NCI-H82 treated with DMSO at 0.1 percent for 48 hours (cell line): ENCODE results near the gene COL19A1.
"Not testable (repeated sequence)": the region's sequence is repeated elsewhere in the genome, so short reads cannot be mapped to it uniquely, and the experiment has no call there.

Experiments
- DNase-seq: peaks from one replicate; lab custom pipeline; 2025; ENCODE audit not compliant: unreplicated experiment; lab: John Stamatoyannopoulos, UW

The COL19A1 gene

DNA sequence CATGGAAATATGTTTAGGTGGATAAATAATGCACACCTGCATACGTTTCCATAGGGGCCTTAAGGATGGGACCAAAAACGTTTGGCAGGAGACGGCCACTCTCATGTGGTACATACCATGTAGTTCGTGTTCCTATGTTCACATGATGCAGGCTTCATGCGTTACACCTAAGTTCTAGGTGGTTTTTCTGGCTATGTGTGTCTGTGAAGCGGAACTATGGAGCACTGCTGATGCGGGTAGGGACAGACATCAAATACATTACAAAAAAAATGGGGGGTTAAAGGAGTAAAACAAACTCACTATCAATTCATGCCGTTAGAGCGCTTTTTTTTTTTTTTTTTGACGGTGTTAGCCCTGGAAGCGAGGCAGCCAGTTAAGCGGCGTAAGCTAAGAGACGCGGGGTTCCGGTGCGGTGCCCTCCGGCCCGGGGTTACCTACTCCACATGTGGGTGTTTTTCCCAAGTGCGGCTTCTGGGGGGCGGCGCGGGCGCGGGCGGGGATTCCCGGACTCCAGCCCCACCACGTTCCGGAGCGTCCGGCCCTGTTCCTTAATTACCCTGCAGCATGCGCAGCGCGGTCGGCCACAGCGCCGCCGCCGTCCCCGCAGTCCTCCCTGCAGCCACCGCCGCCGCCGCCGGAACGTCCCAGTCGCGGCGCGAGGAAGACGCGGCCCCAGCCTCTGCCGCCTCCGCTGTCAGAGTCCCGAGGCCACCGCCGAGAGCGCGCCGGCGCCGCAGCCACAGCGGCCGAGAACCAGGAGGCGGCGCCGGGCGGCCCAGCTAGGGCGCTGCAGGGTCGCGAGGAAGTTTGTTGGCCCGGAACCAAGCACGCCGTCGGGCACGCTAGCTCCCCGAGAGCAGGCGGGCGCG, 648 bp downstream of the COL19A1 start:
- no peak for DNase-seq

DNA sequence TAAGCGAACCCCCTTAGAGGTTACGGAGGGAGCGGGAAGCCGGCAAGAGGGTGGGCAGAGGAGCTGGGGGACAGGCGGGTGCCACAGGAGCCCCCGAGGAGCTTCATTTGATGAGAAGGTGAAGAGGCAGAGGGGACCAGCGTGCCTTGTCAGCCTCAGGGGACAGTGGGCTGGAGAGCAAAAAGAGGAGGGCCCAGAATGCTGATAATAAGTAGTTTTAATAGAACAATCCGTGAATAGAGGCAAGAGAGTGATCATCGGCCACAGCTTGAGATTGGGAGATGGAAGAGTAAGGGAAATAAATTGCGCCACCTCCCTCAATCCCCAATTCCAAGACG, 1.3 kb downstream of the COL19A1 start:
- DNase-seq, result peak; percentile 32

DNA sequence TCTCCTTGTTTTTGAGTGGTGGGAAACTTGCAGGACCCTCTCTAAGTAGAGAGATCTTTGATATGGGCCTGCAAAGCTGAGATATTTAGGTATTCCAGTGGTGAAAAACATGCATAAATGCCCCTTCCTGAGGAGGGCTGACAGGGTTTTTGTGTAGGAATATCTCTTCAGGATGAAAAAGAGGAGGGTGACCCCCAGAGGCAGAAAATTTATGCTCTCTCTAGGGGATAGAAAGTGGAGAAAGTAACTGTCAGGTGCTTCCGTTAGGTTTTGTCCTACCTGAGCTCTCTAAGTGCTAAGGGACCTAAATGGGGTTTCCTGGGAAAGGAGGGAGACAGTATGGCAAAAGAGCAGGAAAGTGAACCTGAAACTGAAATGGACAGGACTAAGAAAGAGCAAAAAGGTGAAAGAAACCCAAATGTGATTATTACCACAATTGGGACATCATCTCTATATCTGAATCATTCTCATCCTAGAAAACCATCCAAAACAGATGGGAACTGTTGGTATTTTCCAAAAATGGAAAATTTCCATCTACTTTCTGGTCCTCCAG, 2.0 kb downstream of the COL19A1 start:
- no peak for DNase-seq

- DNase-seq, result peak; percentile 13
These were observed 2.6 kb downstream of the COL19A1 start for GRCh38 chr6:69868961-69869360.

DNA sequence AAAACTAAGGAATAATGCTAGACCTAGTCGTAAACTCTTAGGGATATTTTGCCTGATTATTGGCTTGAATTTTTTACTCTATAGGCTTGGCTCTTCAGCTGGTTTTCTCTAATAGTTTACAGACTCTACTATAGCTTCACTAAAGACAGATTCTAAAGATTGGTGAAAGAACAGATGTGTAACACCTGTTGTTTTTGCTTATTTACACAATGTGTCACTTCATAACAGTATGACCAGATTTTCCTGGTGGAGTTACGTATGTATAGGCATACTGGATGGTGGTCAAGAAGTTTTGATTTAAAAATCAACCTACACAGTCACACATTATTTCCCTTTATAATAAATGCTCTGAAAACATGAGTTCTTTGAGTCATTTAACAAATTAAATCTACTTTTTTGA, 4.8 kb downstream of the COL19A1 start:
- no peak for DNase-seq

GRCh38 chr6:69873291-69873690, 6.9 kb downstream of the COL19A1 start:
- no peak for DNase-seq

DNA sequence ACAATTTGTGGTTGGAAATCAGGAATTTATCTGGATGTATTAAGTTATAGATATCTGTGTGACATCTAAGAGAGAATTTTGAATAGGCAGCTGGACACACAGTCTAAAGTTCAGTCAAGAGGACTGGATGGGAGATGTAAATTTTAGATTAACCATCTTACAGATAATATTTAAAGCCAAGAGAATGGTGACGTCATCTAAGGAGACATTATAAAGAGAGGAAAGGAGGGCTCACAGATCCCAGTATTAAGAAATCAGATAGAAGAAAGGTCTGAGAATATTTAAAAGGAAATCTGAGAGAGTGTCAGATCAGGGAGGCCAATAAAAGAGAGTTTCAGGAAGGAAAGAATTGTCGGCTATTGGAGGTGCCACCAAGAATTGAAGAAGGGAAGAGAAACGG, 9.4 kb downstream of the COL19A1 start:
- no peak for DNase-seq

- no peak for DNase-seq
These were observed 12.4 kb downstream of the COL19A1 start for GRCh38 chr6:69878795-69879194.

GRCh38 chr6:69880601-69881000, 14.2 kb downstream of the COL19A1 start:
- no peak for DNase-seq

DNA sequence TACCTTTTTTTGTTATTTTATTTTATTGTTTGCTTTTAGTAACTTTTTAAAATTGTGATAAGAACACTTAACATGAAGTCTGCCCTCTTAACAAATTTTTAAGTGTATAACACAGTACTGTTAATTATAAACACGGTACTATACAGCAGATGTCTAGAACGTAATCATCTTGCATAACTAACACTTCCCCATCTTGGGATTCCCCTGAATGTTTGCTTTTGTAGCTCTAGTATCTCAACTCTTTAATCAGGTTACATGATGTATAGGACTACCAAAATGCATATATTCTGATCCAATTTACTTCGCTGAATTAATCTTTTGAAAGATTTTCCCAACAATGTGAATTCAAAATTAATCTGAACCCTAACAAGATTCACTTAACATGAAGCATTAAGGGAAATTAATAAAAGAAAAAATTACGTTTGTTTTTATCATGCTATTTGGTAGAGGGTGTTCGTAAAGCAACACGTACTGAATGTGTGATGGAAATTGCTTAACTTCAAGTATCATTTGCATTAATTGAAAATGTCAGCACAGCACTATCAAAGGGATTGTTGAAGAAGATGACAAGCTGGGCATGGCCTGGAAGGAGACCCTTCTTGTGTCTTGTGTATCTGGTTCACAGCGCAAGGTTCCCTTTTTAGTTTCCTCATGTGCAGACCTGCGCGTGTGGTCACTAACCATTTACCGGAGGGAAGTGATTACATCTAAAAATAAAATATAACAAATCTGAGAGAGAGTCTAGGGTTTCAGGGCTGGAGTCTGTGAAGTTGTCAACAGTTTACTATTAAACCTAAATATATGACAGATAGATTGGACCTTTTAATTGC, 15.2 kb downstream of the COL19A1 start:
- no peak for DNase-seq

GRCh38 chr6:69883551-69883950, 17.2 kb downstream of the COL19A1 start:
- no peak for DNase-seq

DNA sequence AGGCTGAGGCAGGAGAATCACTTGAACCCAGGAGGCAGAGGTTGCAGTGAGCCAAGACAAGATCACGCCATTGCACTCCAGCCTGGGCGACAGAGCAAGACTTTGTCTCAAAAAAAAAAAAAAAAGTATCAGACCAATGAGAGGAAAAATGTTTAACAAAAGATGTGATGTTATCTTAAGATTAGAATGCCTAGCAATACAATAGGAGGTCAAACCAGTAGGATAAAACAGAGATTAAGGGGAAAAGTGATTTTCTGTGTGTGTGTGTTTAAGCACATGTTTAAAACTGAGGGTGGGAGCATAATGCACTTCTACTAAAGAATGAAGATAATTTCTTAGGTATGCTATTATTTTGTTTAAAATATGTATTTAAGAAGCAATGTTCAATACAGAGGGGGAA, 17.9 kb downstream of the COL19A1 start:
- no peak for DNase-seq

DNA sequence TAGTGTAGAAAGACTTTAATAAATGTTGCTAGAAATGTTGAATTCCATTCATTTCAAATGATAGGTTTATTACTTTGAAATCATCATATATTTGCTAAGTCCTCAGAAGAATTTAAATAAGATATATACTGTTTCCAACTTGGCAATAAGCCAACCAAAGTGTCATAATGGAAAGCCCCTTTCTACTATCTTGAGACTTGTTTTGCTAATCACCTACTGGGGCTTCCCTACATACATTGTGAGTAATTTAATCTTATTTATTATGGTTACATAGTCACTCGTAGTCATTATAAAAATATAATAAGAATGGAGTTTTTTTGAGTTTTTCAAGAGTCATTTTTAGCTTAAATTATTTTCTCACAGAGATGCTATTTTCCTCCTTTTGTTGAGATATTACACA, 20.7 kb downstream of the COL19A1 start:
- no peak for DNase-seq

DNA sequence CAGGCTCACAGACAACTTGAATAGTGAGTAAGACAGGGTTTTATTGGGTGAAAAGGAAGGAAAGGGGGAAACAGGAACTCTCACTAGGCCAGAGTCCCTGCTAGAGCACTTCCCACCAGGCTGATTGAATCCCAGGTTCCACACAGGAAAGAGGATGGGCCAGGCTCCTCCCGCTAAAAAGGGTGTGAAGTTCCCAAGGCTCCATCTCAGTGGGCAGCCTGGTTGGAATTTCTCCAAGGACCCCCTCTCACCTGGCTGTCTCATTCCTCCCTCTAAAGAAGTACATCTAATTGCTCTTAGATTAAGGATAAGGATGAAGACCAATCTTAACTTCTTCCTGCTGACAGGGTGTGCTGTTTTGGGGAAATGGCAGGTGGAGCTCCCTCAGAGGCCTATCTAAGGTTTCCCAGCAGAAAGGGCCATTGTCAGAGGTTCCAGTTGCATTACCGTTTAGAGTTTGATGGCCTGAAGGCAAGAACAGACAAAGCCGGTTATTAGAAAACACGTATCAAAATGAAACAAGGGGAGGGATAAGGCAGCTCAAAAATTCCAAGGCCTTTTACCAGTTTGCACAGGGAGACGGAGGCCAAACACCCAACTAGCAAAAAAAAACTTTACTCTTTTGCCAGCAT, 21.5 kb downstream of the COL19A1 start:
- DNase-seq, result no peak

DNA sequence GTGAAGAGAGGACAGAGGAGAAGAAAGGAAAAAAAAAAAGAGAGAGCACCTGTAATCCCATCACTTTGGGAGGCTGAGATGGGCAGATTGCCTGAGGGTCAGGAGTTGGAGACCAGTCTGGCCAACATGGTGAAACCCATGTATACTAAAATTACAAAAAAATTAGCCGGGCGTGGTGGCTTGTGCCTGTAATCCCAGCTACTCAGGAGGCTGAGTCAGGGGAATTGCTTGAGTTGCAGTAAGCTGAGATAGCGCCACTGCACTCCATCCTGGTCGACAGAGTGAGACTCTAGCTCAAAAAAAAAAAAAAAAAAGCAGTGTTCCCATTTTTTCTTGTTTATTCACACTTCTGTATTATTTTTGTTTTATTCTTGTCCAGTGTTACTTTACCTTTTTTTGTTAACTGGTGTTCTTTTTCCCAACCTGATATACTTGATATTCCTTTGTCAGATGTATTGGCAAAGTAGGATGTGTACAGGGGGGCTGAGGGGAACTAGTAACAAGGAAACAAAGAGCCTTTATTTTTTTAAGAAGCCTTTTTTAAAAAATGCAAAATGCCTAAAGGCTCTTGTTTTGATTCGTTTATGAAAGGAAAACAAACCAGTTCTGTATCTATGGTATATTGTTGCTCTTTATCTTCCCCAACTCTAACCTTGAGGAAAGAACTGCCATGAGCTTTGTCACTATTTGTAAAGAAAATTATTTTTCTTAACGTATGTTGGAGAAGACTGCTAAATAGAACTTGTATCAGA, 22.3 kb downstream of the COL19A1 start:
- no peak for DNase-seq

- DNase-seq, result not testable (repeated sequence)
These were observed 23.0 kb downstream of the COL19A1 start for GRCh38 chr6:69889234-69889974.

DNA sequence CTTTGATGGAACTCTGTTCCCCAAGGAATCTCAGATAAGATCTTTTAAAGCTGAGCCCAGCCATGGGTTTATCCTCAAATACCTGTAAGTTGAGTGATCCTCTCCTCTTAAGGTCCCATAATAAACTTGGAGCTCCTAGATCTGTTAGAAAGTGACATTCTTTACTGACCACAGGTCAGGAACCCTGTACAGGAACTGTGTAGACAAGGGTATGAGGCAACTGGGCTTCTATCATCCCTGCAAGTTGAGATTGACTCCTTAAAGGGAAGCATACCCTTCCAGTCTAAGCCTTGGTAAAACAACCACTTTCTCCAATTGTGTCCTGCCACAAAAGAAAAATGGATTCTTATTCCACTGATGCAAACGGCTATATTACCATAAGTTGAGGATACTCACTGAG, 26.2 kb downstream of the COL19A1 start:
- DNase-seq, result not testable (repeated sequence)

GRCh38 chr6:69893266-69893665, 26.9 kb downstream of the COL19A1 start:
- not testable (repeated sequence) for DNase-seq

- DNase-seq, result peak; percentile 84
These were observed 28.4 kb downstream of the COL19A1 start for GRCh38 chr6:69894578-69895347.
